SK-N-SH (cell line): ENCODE results near the gene CPN2.

Experiments
- CTCF ChIP-seq: fragments of 200-600 bp; sonication (generic); IDR thresholded peaks from 2 replicates; pipeline ENCODE4 v1.6.1; 2017; ENCODE audit warnings: antibody characterized with exemption, mild to moderate bottlenecking, moderate library complexity
- EZH2phosphoT487 ChIP-seq: fragments of 200-600 bp; sonication (generic); IDR thresholded peaks from 2 replicates; pipeline ENCODE4 v1.6.1; 2017; ENCODE audit warnings: low read depth, mixed run types, mild to moderate bottlenecking, antibody characterized with exemption, moderate library complexity, borderline replicate concordance
- FOXM1 ChIP-seq: IDR thresholded peaks from 2 replicates; pipeline ENCODE4 v1.4.0; 2012; ENCODE audit warnings: low read depth, mild to moderate bottlenecking
- IRF3 ChIP-seq: fragments of 150-350 bp; IDR thresholded peaks from 2 replicates; pipeline ENCODE4 v1.6.1; 2016; ENCODE audit warnings: mild to moderate bottlenecking, low read depth, low read length
- MAX ChIP-seq: IDR thresholded peaks from 2 replicates; pipeline ENCODE4 v1.4.0; 2012; ENCODE audit warnings: low read depth
- NFIC ChIP-seq: IDR thresholded peaks from 2 replicates; pipeline ENCODE4 v1.4.0; 2012; ENCODE audit warnings: borderline replicate concordance
- SMC3 ChIP-seq: IDR thresholded peaks from 2 replicates; pipeline ENCODE4 v1.6.1; 2012; ENCODE audit warnings: low read depth, low read length, improper control_type of control experiment
- TAF1 ChIP-seq: IDR thresholded peaks from 2 replicates; pipeline ENCODE4 v1.6.1; 2012; ENCODE audit warnings: low read depth, mild to moderate bottlenecking, low read length, moderate library complexity, borderline replicate concordance
- TEAD4 ChIP-seq: IDR thresholded peaks from 2 replicates; pipeline ENCODE4 v1.4.0; 2012; ENCODE audit warnings: mild to moderate bottlenecking, borderline replicate concordance; ENCODE audit not compliant: insufficient read depth
- USF1 ChIP-seq: IDR thresholded peaks from 2 replicates; pipeline ENCODE4 v1.4.0; 2012; ENCODE audit warnings: low read depth, borderline replicate concordance

GRCh38 chr3:194395778-194396538 lies 44.8 kb upstream of the CPN2 start:
- TF ChIP-seq CTCF: no peak
- TF ChIP-seq IRF3: no peak
- TF ChIP-seq EZH2phosphoT487: no peak
- no peak for TF ChIP-seq SMC3
- no peak for TF ChIP-seq FOXM1
- TF ChIP-seq TEAD4: no peak
- no peak for TF ChIP-seq NFIC
- no peak for TF ChIP-seq USF1
- no peak for TF ChIP-seq MAX
- TF ChIP-seq TAF1: no peak
